Neuronal stem cell (in vitro differentiated cells): ENCODE data around the gene MYADML2.

Experiments
- DNase-seq: peaks from one replicate; pipeline ENCODE4 v3.0.0-alpha.2; 2013; ENCODE audit warnings: low spot score
- H2AFZ ChIP-seq: one replicate; pipeline ENCODE4 v1.6.1; 2013; ENCODE audit warnings: mild to moderate bottlenecking, low read length, inconsistent platforms
- H2AK5ac ChIP-seq: 2 replicates; pipeline ENCODE4 v1.6.1; 2013; ENCODE audit warnings: low read depth, mild to moderate bottlenecking, inconsistent platforms, low read length, moderate library complexity, mixed read lengths
- H2BK120ac ChIP-seq: 2 replicates; pipeline ENCODE4 v1.6.1; 2013; ENCODE audit warnings: low read depth, mild to moderate bottlenecking, inconsistent platforms, low read length, moderate library complexity, mixed read lengths
- H2BK12ac ChIP-seq: one replicate; pipeline ENCODE4 v1.6.1; 2013; ENCODE audit warnings: low read length, inconsistent platforms
- H2BK15ac ChIP-seq: 2 replicates; pipeline ENCODE4 v1.6.1; 2013; ENCODE audit warnings: mild to moderate bottlenecking, low read length, inconsistent platforms, mixed read lengths
- H2BK5ac ChIP-seq: one replicate; pipeline ENCODE4 v1.6.1; 2013; ENCODE audit warnings: inconsistent platforms, mild to moderate bottlenecking, low read length, moderate library complexity
- H3K14ac ChIP-seq: one replicate; pipeline ENCODE4 v1.6.1; 2013; ENCODE audit warnings: low read length, inconsistent platforms
- H3K18ac ChIP-seq: 2 replicates; pipeline ENCODE4 v1.6.1; 2013; ENCODE audit warnings: low read length, inconsistent platforms
- H3K23ac ChIP-seq: 2 replicates; pipeline ENCODE4 v1.6.1; 2013; ENCODE audit warnings: low read depth, mild to moderate bottlenecking, mixed read lengths, low read length, inconsistent platforms; ENCODE audit not compliant: poor library complexity
- H3K27ac ChIP-seq: replicated peaks from 3 replicates; pipeline ENCODE4 v1.5.1; 2013; ENCODE audit warnings: low read length, inconsistent platforms
- H3K27me3 ChIP-seq, 3 experiments: 2 replicates each; pipeline ENCODE4 v1.6.1; 2013; ENCODE audit warnings: low read length in 3 of 3, mild to moderate bottlenecking in 2 of 3, inconsistent platforms in 1 of 3, low read depth in 1 of 3, mixed read lengths in 1 of 3, moderate library complexity in 1 of 3; ENCODE audit not compliant: control insufficient read depth in 3 of 3, insufficient read depth in 3 of 3
- H3K36me3 ChIP-seq, 2 donors: replicated peaks in 1 of 2; 2 replicates each; pipeline ENCODE4 v1.6.1; 2013; ENCODE audit warnings: low read length in 2 of 2; ENCODE audit not compliant: control insufficient read depth in 2 of 2, insufficient read depth in 2 of 2
- H3K4ac ChIP-seq: 2 replicates; pipeline ENCODE4 v1.6.1; 2013; ENCODE audit warnings: inconsistent platforms, mild to moderate bottlenecking, low read length, moderate library complexity
- H3K4me1 ChIP-seq, 2 donors: 1 replicate in 1 of 2; 2 replicates in 1 of 2; pipeline ENCODE4 v1.6.1; 2013; ENCODE audit warnings: low read length in 2 of 2, low read depth in 1 of 2; ENCODE audit not compliant: control insufficient read depth in 2 of 2, insufficient read depth in 1 of 2
- H3K4me2 ChIP-seq: one replicate; pipeline ENCODE4 v1.6.1; 2013; ENCODE audit warnings: mild to moderate bottlenecking, low read length, inconsistent platforms; ENCODE audit not compliant: insufficient read depth, poor library complexity, severe bottlenecking
- H3K4me3 ChIP-seq, 2 donors: 2 replicates each; pipeline ENCODE4 v1.5.1; 2013; ENCODE audit warnings: low read length in 2 of 2, mild to moderate bottlenecking in 2 of 2, inconsistent platforms in 1 of 2, moderate library complexity in 1 of 2
- H3K79me1 ChIP-seq: one replicate; pipeline ENCODE4 v1.6.1; 2013; ENCODE audit warnings: low read depth, mild to moderate bottlenecking, inconsistent platforms, low read length, moderate library complexity
- H3K9ac ChIP-seq: one replicate; pipeline ENCODE4 v1.6.1; 2013; ENCODE audit warnings: mild to moderate bottlenecking, low read depth, low read length, inconsistent platforms; ENCODE audit not compliant: poor library complexity
- H3K9me3 ChIP-seq, 2 donors: replicated peaks in 1 of 2; 2 replicates each; pipeline versions ENCODE3 to v1.6.1; 2013; ENCODE audit warnings: low read length in 2 of 2, mild to moderate bottlenecking in 2 of 2, inconsistent platforms in 1 of 2, low read depth in 1 of 2, mixed read lengths in 1 of 2, moderate library complexity in 1 of 2; ENCODE audit not compliant: control insufficient read depth in 2 of 2, insufficient read depth in 1 of 2
- H4K8ac ChIP-seq: one replicate; pipeline ENCODE4 v1.6.1; 2013; ENCODE audit warnings: low read depth, mild to moderate bottlenecking, inconsistent platforms, low read length, moderate library complexity
- H4K91ac ChIP-seq: one replicate; pipeline ENCODE4 v1.6.1; 2013; ENCODE audit warnings: low read length, low read depth, mild to moderate bottlenecking, inconsistent platforms; ENCODE audit not compliant: poor library complexity
- WGBS, 2 donors: extraction: QIAGEN DNeasy Blood & Tissue Kit; methylation state at CpG; one replicate each; pipeline ENCODE4 v1.1.7; 2013; ENCODE audit warnings: missing lambda C conversion rate in 2 of 2, mixed read lengths in 1 of 2; ENCODE audit not compliant: insufficient read length in 2 of 2, insufficient replicate concordance in 1 of 2; ENCODE audit errors: extremely low coverage in 2 of 2; 5-methylcytosine and 5-hydroxymethylcytosine counted together

Gene MYADML2

GRCh38 chr17:81968850-81969812, 22.1 kb upstream of the MYADML2 start:
- H4K8ac ChIP-seq = no peak overlapping the region
- no CpG with 5 or more reads among the region's 12 CpGs for WGBS, 2 donors
- no peaks in the 10 kb centered on the region for H3K36me3 ChIP-seq
- H2BK5ac ChIP-seq = no peak overlapping the region
- H3K9ac ChIP-seq = peak overlapping the region; percentile 13
- no peak overlapping the region for H2AFZ ChIP-seq
- H3K4me3 ChIP-seq = peak overlapping the region in 1 of 2 donors; percentile 13
- peak overlapping the region; percentile 63 for H2BK15ac ChIP-seq
- H3K79me1 ChIP-seq = no peaks in the 10 kb centered on the region
- peaks cover 3 to 10% of the 10 kb centered on the region in 2 donors for H3K9me3 ChIP-seq
- no peak overlapping the region for H3K27ac ChIP-seq
- peak overlapping the region; percentile 59 for H3K18ac ChIP-seq
- H3K4me1 ChIP-seq = peaks cover 15 to 34% of the 10 kb centered on the region in 2 donors
- no peak overlapping the region for H3K4ac ChIP-seq
- peak overlapping the region; percentile 87 for H2BK12ac ChIP-seq
- no peak overlapping the region for H3K14ac ChIP-seq
- no peak overlapping the region for H3K4me2 ChIP-seq
- no peak overlapping the region for H4K91ac ChIP-seq
- DNase-seq = no peak
- peaks cover 0 to 23% (median 9%) of the 10 kb centered on the region in 3 experiments for H3K27me3 ChIP-seq
- H3K23ac ChIP-seq = peak overlapping the region; percentile 17
- peak overlapping the region; percentile 71 for H2AK5ac ChIP-seq
- H2BK120ac ChIP-seq = peak overlapping the region; percentile 66

DNA sequence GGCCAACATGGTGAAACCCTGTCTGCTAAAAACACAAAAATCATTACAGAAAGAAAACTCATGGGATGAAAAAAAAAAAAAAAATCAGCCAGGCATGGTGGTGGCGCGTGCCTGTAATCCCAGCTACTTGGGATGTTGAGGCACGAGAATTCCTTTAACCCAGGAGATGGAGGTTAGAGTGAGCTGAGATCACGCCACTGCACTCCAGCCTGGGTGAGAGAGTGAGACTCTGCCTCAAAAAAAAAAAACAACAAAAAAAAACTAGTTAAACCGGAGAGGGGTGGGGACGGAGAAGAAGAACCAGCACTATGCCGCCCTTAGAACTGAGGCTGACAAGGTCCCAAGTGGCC, 21.3 kb upstream of the MYADML2 start:
- no peak overlapping the region for H2BK12ac ChIP-seq
- WGBS, 2 donors = no CpG with 5 or more reads among the region's 7 CpGs
- H3K36me3 ChIP-seq = no peaks in the 10 kb centered on the region
- H2AK5ac ChIP-seq = no peak overlapping the region
- H2BK120ac ChIP-seq = no peak overlapping the region
- no peak overlapping the region for H3K27ac ChIP-seq
- no peak overlapping the region for H2BK5ac ChIP-seq
- no peak overlapping the region for H3K18ac ChIP-seq
- H3K4me2 ChIP-seq = no peak overlapping the region
- H3K4me1 ChIP-seq = peaks cover 15 to 35% of the 10 kb centered on the region in 2 donors
- H3K9ac ChIP-seq = no peak overlapping the region
- H4K91ac ChIP-seq = no peak overlapping the region
- H3K14ac ChIP-seq = no peak overlapping the region
- H2AFZ ChIP-seq = peak overlapping the region; percentile 78
- H3K79me1 ChIP-seq = no peaks in the 10 kb centered on the region
- H3K23ac ChIP-seq = no peak overlapping the region
- H3K4me3 ChIP-seq = no peak overlapping the region
- peaks cover 0 to 31% (median 15%) of the 10 kb centered on the region in 3 experiments for H3K27me3 ChIP-seq
- H4K8ac ChIP-seq = no peak overlapping the region
- no peak overlapping the region for H3K4ac ChIP-seq
- DNase-seq = no peak
- peaks cover under 1 to 6% of the 10 kb centered on the region in 2 donors for H3K9me3 ChIP-seq
- H2BK15ac ChIP-seq = no peak overlapping the region

- Histone ChIP-seq H3K14ac (peak overlapping the region; percentile 89), H3K27me3 (peaks cover 4 to 37% (median 19%) of the 10 kb centered on the region in 3 experiments), H3K18ac (peak overlapping the region; percentile 99), H3K9me3 (peaks cover 0 to 4% of the 10 kb centered on the region in 2 donors), H3K4me3 (no peak overlapping the region), H2BK120ac (peak overlapping the region; percentile 98), H3K4ac (no peak overlapping the region), H2AK5ac (peak overlapping the region; percentile 16), H3K79me1 (no peaks in the 10 kb centered on the region), H3K36me3 (no peaks in the 10 kb centered on the region), H2BK5ac (peak overlapping the region; percentile 84), H4K91ac (peak overlapping the region; percentile 94), H2BK12ac (peak overlapping the region; percentile 4), H2BK15ac (peak overlapping the region; percentile 79), H3K4me1 (peaks cover 15 to 35% of the 10 kb centered on the region in 2 donors), H2AFZ (peak overlapping the region; percentile 78), H3K23ac (peak overlapping the region; percentile 80), H3K9ac (peak overlapping the region; percentile 78), H3K4me2 (peak overlapping the region; percentile 33), H3K27ac (no peak overlapping the region), H4K8ac (no peak overlapping the region)
- peak; percentile 83 for DNase-seq
- no CpG with 5 or more reads among the region's 36 CpGs for WGBS, 2 donors
These were observed 20.7 kb upstream of the MYADML2 start for GRCh38 chr17:81967533-81968395.
